Bronchial epithelial cell (primary cell): Measurements from ENCODE around the gene BTBD2. TPM values are rescaled to one million over a fixed set of nuclear protein-coding genes. Genes with fewer than 3 reads are reported as not detected.

Source experiments
- DNase-seq: peaks from one replicate; pipeline ENCODE4 v3.0.0-alpha.2; 2010; ENCODE audit warnings: low read depth
- FAIRE-seq: peaks from 2 replicates; lab custom pipeline; 2011; peaks lifted over from hg19 to GRCh38; lab: Jason Lieb, UNC
- H3K27me3 ChIP-seq: 2 replicates; pipeline ENCODE4 v1.5.1; 2011; ENCODE audit warnings: low read length; ENCODE audit not compliant: control insufficient read depth, insufficient read depth
- H3K36me3 ChIP-seq: 2 replicates; pipeline ENCODE4 v1.5.1; 2011; ENCODE audit warnings: low read length; ENCODE audit not compliant: control insufficient read depth, insufficient read depth
- H3K4me3 ChIP-seq: 2 replicates; pipeline ENCODE4 v1.5.1; 2011; ENCODE audit warnings: mild to moderate bottlenecking, low read depth, low read length, control low read depth
- CTCF ChIP-seq: IDR thresholded peaks from 2 replicates; pipeline ENCODE4 v1.5.1; 2011; ENCODE audit warnings: mild to moderate bottlenecking, moderate library complexity, low read length, control low read depth, inconsistent platforms; ENCODE audit not compliant: insufficient read depth, severe bottlenecking
- total RNA-seq: library from RNA; depleted of rRNA; stranded (reverse); fragments of >200 nt; gene quantifications from 2 replicates; pipeline ENCODE4 v1.2.1, GENCODE V29; 2014

BTBD2 gene
- total RNA-seq, 1 donor from 2014 or later, result 23.2 TPM

GRCh38 chr19:1974381-1975161, 40.9 kb downstream of the BTBD2 start:
- Histone ChIP-seq H3K36me3 (peaks cover 25% of the 10 kb centered on the region), H3K27me3 (no peaks in the 10 kb centered on the region), H3K4me3 (no peak overlapping the region)
- TF ChIP-seq CTCF, result no peak
- FAIRE-seq (no peak), DNase-seq (no peak)

- no peak for DNase-seq
- no peak for FAIRE-seq
- H3K36me3 ChIP-seq, result peaks cover 26% of the 10 kb centered on the region
- H3K27me3 ChIP-seq, result no peaks in the 10 kb centered on the region
- H3K4me3 ChIP-seq, result no peak overlapping the region
- no peak for TF ChIP-seq CTCF
Observed at GRCh38 chr19:1970806-1971502, 44.6 kb downstream of the BTBD2 start.

DNA sequence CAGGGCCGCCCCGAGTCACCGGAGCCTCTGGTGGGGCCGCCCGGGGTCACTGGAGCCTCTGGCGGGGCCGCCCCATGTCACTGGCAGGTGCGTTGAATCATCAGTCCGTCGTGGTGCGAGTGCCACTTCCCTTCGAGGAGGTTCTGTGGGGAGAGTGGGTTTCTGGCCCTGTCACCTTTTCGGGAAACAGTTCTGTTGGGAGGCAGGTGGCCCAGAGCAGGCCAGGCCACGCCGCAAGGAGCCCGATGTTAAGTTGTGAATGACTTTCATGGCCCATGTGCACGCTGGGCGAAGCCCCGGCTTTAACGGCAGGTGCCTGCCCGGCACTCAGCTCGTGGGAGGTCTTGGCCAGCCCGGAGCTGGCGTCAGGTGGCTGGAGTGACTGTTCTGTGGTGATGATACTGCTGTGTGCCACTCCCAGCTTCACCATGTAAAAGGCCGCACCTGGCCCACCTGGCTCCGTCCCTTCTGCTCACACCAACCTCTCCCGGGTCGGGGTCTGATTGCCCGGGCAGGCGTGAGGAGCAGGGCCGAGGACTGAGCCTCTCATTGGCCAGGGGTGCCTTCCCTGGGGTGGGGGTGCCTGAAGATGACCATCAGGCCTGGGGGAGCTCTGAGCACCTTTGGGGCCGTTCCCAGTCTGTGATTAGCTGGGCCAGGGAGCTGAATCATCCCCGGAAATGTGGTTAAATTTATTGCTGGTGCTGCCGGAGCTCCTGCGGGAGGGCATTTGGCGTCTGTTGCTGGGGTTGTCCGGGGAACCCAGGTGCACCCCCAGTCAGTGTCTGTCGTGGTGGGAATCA, 45.3 kb downstream of the BTBD2 start:
- no peak for FAIRE-seq
- Histone ChIP-seq H3K36me3 (peaks cover 24% of the 10 kb centered on the region), H3K27me3 (no peaks in the 10 kb centered on the region), H3K4me3 (no peak overlapping the region)
- no peak for TF ChIP-seq CTCF
- DNase-seq, result no peak

- no peak for FAIRE-seq
- DNase-seq, result no peak
- H3K36me3 ChIP-seq, result peaks cover 17% of the 10 kb centered on the region
- no peaks in the 10 kb centered on the region for H3K27me3 ChIP-seq
- H3K4me3 ChIP-seq, result no peak overlapping the region
- no peak for TF ChIP-seq CTCF
Observed at GRCh38 chr19:1969176-1970002, 46.1 kb downstream of the BTBD2 start.
